Activated CD8-positive, alpha-beta memory T cell treated with anti-CD3 and anti-CD28 coated beads, Interleukin-2, amount 50 U/mL, for 24 hours (primary cell): ENCODE data around the gene IQCE.
"Not testable (repeated sequence)": the region's sequence is repeated elsewhere in the genome, so short reads cannot be mapped to it uniquely, and the experiment has no call there.

Experiments
- DNase-seq: peaks from one replicate; pipeline ENCODE4 v3.0.0-alpha.2; 2020; ENCODE audit errors: extremely low read depth

IQCE gene

DNA sequence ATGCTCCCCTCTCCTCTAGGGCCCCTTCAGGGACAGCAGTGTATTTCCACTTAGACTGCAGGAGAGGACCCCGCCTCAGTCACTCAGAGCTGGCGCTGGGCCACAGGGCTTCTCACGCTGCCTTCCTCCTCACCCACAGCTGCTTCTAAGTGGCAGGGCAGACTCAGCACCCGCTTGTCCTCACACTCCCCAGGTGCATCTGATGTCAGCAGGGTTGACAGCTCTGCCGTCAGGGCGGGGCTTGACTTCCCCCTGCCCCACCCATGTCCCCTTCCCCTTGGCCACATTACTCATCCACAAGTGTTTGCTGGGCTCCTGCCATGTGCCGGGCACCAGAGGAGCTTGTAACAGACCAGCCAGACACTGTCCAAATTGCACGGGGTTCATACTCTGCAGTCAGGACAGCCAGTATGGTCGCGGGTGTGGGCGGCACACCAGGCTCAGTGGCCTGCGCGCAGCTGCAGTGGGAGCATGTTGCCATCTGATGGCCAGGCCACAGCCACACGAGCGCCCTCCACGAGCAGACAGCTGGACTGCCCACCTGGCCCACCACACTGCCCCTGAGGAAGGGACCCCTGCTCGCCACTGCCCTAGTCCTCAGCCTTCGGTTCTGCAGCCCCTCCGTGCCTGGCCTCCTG is 43.7 kb downstream of the IQCE start:
- no peak for DNase-seq

DNA sequence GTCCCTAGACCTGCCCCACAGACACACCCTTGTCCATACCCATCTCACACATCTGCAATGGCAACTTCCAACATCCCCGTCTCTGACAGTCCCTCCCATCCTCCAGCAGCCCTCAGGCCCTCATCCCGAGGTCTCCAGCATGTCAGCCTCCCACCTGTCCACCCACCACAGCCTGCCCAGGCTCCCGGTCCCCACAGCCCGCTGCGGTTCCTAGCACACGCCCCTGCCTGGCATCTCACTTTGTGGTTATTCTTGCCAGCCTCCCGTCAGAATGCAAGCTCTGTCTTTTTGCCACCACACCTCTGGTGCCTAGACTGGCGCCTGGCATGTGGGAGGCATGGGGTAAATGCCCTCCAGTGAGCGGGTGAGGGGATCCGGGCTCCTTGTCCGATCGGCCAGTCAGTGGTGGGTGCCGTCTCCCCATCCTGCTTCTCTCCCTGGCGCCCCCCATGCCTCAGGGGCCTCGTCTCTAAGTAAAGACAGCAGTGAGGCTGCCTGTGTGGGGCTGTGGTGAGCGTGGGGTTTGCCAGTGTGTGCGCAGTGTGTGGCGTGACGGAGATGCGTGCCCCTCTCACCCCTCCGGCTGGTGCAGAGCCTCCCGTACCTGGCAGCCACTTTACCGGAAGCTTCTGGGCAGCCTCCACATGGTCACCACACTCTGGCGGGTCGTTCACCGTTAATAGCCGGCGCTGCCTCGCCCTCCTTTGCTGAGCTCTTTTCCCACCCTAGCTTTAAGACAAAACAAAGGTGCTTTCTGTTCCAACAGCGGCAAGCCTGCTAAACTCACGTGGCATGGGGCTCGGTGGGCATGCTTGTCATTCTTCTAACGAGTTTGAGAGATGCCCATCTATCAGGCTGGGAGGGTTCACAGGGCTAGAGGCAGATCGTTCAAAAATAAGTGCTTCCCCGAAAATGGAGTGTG is 44.5 kb downstream of the IQCE start:
- no peak for DNase-seq

DNA sequence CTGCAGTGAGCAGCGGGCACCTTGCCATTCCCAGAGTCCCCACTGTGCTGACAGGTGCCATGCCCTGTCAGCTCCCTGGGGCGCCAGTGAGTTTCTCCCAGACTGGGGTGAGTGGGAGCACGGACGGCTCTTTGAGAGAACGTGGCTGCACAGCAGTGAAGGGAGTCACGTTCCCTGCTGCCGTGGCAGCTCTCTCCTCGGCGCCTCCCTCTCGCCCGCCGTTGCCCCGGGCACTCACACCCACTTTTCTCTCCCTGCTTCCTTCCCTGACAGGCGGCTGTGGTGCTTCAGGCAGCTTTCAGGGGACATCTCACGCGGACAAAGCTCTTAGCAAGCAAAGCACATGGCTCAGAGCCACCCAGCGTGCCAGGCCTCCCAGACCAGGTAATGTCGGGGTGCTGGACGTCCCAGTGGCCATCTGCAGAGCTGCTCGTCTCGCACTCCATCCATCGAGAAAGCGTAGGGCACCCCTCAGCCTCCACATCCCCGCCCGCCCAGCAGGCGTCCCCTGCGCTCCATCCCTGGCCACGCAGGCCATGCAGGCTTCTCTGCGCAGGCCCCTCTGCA is 45.9 kb downstream of the IQCE start:
- no peak for DNase-seq

DNA sequence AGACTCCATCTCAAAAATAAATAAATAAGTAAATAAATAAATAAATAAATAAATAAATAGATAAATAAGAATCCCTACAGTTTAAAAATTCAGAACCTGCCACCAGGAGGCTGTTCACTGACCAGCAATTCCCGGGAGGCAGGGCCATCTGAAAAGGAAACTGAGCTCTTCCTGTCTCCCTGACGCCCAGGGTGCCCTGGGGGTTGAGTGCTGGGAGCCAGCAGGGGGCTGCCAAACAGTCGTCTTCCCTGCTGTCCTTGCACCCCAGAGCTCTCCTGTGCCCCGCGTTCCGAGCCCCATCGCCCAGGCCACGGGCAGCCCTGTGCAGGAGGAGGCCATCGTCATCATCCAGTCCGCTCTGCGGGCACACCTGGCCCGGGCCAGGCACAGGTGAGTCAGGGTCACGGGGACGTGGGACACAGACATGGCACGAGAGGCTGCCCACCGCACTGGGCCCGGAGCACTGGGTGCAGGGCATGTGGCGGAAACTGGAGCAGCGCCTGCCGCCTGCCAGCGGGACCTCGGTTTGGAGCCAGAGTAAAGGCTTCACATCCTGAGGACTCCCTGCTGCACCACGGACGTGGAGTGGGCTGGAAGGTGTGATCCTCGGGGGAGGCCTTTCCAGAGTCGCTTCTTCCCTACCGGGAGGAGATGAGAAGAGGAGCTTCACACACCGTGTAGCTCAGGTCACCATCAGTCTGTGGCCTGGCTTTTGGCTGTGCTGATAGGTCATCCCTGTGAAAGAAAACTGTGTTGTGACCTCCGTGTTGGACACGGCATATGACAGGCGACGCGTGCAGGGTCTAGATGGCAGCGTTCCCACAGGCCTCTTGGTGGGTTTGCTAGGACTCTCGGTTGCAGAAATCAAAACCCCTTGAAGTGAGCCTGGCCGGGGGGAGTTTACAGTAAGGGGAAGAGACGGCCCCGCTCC is 47.1 kb downstream of the IQCE start:
- DNase-seq: no peak

DNA sequence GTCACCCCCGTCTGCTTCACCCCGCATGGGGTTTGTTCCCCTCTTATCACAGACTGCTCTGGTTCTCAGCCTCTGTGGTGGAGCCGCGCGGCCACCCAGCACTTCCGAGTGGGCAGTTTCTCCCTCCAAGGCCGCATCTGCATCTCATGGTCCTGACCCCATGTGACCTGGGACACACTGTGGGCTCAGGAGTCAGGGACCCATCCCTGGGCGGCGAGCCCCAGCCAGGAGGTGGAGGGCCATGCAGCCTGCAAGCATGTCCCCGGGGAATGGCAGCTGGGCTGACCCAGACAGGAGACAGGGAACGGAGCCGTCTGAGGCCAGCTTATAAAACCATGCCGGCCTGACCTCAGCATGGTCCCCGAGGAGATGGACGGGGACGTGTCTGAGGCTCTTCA is 47.8 kb downstream of the IQCE start:
- DNase-seq: no peak

DNA sequence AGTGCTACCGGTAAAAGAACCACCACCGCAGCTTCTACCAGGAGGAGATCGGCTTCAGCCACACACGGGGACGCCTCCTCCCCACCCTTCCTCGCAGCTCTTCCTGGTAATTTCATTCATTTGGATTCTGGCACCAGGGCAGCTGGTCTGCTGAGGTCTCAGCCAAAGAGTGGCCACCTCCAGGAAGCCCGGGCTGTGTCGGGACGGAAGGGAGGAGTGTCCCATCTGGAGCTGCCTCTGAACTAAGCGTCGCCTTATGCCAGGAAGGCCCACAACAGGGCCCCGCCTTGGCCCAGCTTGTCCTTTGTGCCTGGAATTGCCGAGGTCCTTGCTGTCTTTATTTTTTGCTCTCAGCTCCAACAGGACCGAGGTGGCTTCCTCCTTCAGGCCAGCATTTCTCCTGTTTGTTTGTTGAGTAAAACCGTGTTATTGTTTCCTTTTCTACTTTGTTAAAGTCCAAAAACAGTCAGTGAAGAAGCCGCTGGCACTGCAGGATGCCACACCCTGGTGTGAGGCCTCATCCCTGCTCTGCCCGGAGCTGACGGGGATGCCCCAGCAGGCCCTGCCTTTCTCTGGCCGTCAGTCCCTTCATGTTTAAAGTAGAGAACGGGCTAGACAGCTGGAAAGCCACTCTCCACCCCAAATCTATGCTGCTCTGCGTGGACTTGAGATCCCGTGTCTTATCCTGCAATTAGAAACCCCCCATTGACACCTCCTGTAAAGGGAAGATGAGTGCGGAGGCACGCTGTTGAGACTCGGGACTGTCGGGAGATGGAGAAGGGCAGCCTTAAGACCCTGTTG is 48.5 kb downstream of the IQCE start:
- no peak for DNase-seq

DNA sequence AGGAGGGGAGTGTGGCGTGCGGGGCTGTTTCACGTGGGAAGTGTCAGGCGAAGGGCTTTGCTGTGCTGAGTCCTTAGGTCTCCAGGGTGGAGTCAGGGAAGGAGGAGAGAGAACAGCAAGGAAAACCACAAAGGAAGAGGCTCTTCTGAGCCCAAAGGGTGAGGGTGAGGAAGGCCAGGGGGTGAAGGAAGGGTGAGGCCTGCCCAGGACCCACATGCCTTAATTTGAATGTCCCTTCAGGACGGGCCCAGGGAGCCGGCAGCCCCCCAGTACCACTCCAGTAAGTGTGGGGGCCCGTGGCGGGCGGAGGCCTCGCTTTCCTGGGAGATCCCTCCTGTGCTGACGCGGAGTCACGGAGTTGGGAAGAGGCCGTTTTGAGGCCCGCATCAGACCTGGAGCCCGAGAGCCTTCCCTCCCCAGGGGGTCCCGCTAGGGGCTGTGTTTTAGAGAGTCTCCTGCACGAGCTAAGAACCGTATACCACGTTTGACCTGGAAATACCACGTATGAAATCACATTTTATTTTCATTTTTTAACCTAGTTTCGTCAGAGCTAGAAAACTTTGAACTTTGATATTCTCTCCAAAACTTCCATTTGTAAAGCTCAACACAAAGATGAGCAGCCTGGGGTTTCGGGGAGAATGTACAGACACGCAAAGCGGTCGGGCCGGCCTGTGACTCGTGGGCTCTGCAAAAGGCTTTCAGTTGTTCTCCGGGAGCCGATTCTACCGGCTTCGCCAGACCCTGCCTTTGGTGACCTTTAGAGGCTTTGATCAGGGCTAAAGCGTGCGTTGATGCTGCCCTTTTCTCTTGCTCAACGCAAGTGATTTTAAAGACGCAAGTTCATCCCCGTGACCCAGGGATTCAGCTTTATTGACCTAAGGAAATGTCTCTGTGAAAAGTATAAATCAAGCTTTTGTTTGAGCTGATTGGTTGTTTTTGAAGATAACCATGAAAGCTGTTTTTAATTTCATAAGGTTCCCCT is 49.4 kb downstream of the IQCE start:
- DNase-seq: no peak

DNA sequence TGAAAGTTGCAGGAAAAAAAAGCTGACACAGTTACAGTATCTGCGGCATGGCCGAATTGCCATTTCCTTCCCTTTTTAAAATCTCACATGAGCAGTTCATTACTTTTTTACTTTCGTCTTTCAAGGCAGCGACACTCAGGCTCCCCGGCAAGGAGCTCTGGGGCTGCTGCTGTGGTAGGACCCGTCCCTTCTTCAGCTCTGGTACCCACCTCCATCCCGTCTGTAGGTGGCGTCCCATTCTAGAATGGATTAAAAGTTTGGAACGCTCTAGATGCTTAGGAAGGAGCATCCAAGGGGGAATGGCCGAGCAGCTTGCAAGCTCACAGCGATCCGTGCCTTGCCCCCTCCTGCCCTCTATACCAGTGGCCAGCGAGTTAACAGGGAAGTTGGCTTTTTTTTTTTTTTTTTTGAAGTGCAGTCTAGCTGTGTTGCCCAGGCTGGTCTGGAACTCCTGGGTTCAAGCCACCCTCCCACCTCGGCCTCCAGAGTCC is 50.2 kb downstream of the IQCE start:
- DNase-seq: no peak

DNA sequence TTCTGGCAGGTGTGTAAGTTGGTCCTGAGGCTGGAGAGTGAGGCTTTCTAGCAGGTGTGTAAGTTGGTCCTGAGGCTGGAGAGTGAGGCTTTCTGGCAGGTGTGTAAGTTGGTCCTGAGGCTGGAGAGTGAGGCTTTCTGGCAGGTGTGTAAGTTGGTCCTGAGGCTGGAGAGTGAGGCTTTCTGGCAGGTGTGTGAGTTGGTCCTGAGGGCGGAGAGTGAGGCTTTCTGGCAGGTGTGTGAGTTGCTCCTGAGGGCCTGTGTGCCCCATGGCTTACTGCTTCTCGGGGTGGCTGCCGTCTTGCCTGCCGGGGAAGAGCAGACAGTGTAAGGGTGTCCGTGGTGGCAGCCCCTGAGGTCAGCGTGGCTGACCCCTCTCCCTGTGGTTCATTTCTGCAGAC is 50.9 kb downstream of the IQCE start:
- not testable (repeated sequence) for DNase-seq

DNA sequence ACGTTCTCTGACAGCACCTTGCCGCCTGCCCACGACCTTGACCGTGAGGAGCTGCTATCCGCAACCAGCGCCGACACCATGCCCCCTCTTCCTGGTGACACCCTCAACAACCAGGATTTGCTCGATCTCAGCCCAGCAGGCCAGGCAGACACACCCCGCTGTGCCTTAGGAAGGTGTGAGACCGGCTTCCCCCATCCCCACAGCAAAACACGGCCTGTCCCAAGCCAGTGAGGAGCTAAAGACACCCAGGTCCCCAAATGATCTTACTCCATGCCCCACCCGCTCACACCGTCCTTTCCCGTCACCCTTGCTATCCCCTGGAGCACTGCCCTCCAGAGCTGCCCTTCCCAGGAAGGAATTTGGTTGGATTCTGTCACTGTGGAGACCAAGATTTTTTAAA is 51.7 kb downstream of the IQCE start:
- no peak for DNase-seq

DNA sequence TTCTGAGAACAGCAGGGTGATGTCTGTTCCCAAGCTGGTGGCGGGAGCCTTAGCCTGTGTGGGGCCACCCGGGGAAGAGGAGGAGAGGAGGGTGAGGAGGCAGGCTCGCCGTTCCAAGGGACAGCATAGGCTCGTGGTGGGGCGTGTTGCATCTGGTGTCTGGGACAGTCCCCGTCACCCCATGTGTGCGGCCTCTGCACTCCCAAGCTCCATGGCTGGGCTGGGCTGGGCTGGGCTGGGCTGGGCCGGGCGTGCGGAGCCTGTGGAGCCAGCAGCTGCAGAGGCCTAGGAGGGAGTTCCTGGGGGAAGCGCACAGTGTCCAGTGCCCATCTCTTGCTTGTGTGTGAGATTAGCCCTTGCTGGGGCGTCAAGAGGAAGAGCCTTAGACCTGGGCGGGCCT is 52.1 kb downstream of the IQCE start:
- DNase-seq: no peak

DNA sequence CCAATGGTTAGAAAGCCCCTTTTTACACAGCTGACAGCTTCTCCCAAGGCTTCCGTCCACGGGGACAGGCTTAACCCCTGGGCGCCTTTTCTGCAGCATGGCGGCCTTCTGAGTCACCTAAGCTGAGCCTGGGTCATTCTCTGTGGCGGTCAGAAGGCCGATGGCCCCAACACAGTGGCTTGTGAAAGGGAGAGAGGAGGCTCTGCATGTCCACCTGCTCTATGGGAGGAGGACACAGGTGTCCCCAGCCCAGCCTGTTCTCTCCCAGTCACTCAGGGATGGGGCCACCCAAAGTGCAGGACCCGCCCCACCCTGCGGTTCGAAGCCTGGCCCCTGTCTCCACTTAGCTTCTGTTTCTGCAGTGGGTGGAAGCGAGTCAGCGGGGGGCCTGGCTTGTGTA is 52.6 kb downstream of the IQCE start:
- DNase-seq: no peak

DNA sequence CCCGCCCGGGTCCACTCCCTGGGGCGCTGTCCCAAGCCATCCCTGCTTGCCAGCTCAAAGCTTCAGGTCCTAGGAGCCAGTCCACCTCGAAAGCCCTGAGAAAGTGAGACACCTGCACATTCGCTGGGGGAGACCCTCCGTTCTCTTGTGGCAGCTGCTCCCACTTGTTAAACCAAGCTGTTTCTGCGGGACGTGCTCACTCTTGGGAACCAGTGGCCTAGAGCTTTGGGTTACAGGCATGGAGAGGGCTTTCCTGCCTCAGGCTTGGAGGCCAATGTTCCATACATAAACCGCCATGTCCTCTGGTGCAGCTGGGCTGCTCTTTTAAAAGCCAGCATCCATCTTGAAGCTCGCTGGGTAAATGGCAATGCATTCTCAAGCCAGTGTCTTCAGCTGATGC is 53.1 kb downstream of the IQCE start:
- no peak for DNase-seq

DNA sequence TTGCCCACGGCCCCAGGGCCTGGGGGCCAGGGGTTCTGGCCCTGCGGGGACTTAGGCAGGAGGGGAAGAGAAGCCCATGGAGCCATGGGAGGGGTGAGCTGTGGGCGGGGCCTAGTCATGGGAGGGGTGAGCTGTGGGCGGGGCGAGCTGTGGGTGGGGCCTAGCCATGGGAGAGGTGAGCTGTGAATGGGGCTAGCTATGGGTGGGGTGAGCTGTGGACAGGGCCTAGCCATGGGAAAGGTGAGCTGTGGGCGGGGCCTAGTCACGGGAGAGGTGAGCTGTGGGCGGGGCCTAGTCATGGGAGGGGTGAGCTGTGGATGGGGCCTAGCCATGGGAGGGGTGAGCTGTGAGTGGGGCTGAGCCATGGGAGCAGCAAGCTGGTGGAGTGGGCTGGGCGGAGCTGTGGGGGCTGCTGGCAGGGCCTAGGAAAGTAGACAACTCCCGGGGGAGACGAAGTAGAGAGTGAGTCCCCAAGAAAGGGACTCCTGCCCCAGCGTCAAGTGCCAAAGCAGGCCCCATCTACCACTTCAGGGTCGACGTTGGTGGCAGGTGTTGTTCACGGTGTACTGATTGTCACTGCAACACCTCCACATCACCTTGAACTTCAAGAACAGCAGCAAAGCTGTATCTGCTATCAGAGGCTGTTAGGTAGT is 53.8 kb downstream of the IQCE start:
- no peak for DNase-seq

DNA sequence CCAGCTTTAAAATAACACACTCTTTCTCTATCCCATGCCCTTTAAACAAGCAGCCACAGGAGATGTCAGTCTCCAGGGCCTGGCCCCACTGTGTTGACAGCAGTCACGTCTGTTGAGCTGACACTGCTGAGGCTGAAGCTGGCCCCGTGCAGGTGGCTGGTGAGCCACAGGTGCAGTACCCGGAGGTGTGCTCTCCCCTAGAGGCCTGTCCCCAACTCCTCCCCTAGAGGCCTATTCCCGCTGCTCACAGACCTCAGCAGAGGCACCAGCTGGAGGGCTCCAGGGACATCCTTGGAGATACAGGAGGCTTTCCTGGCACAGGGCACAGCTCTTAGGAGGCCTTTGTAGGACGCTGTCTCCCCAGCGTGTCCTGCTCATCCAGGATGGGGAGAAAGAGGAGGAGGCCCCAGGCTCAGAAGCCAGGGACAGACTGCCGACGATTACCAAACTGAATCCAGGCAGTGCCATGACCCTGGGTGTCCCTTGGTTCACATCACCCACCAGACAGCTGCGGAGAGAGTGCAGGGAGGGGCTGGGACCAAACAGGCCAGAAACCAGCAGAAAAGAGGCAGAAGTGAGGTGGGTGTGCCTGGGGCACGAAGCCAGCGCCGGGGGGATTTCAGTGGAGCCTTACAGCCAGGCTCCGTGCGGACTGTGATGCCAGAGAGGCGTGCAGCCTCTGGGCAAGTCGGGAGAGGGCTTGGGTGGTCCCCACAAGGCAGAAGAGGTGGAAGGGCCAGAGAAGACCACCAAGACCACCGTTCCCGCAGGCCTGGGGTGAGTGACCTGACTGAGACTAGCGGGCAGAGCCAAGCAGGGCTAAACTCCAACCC is 54.5 kb downstream of the IQCE start:
- no peak for DNase-seq

DNA sequence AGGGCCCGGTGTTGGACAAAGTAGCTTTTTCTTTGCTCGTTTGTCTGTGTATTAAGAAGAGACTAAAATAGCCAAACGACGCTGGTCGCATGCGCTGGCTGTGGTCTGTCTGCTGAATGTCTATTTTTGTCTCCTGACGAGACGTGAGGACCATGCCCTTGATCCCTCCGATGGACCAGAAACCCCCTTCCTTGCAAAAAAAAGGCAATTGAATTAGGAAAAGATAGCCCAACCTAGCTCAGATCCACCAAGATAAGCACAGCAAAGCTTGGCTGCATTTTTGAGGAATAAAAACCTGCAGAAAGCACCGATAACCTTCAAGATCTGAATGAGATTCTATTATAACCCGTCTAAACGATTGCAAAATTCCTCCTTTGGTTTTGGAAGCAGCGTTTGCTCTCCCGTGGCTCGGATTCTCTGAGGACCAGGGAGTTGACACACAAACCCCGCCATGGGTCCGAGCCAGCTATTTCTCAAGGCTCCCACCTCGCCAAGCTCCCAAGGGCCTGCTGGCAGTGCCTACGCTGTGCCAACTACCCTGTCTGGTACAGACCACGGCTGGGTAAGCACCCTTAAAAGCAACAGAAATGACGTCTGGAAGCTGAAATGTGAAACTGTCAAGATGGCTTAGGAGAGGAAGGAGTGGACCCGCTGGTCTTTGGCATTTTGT is 55.3 kb downstream of the IQCE start:
- no peak for DNase-seq

DNA sequence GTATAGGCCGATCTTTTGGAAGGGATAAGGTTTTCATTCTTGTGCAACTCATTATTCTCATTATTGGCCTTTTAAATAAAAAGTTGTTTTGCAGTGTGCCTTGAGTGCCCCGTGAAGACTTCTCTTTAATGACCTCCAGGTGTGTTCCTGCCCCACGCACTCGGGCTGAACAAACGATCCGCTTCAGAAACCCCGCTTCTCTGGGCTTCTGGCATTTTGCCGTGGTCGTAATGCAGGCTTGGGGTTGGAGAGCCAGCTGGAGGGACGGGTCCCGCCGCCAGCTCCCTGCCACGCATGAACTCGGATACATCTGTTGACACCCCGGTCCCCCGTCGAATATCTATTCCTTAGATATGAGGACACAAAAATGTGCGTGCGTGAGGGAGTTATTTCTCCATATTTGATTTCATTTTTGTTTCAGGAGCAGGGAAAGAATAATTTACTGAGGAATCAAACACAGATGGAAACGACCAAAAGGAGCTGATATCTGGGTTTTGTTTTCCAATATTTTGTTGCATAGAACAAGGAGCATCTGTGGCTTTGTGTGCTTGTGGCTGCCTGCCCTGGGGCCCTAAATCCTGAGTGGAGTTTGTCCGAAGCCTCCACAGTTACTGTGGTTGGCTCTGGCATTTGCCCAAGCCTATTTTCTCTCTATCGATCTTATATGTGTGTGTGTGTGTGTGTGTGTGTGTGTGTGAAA is 56.0 kb downstream of the IQCE start:
- no peak for DNase-seq
